PFSK-1 (cell line): ENCODE measurements around the gene LIN7B.

Source experiments
- FOXP2 ChIP-seq: optimal IDR thresholded peaks from 2 replicates; pipeline ENCODE3; 2011; ENCODE audit warnings: borderline replicate concordance, control low read depth, inconsistent platforms; ENCODE audit not compliant: insufficient read depth; ENCODE audit errors: extremely low read length, extremely low read depth
- POLR2AphosphoS5 ChIP-seq: IDR thresholded peaks from 2 replicates; pipeline ENCODE4 v1.6.1; 2012; ENCODE audit warnings: low read depth, mild to moderate bottlenecking, control low read depth, low read length, moderate library complexity
- SIN3A ChIP-seq: IDR thresholded peaks from 2 replicates; pipeline ENCODE4 v1.6.1; 2012; ENCODE audit warnings: mild to moderate bottlenecking, low read length, moderate library complexity, borderline replicate concordance; ENCODE audit not compliant: insufficient read depth
- TAF1 ChIP-seq: IDR thresholded peaks from 2 replicates; pipeline ENCODE4 v1.6.1; 2012; ENCODE audit warnings: low read length, control low read depth, borderline replicate concordance; ENCODE audit not compliant: insufficient read depth
- TF ChIP-seq, protein P1 (sequence below), 2 experiments: IDR thresholded peaks; 2 replicates each; pipeline versions ENCODE4 v1.6.1 to v1.8.0; 2011 to 2012; ENCODE audit warnings: low read depth in 2 of 2, low read length in 2 of 2, control low read depth in 1 of 2, inconsistent platforms in 1 of 2, mild to moderate bottlenecking in 1 of 2, moderate library complexity in 1 of 2; ENCODE audit not compliant: insufficient read depth in 1 of 2

The LIN7B gene

DNA sequence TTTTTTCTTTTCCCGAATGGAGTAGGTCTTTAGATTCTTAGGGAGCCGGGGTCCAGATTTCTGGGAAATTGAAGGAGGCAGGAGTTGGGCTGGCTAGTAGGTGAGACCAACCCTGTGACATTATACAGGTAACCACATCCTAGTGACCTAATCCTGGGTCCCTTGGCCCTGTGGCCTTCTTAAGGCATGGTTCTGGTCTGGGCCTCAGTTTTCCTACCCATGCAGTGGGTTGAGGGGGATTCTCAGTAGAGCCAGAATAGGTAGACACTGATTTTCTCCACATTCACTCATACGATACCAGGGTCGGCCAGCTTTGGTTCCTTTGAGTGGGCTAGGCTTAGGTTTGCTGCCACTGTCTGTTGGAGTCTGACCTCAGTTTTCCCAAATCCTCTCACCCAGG lies 12.4 kb downstream of the LIN7B start:
- no peak for TF ChIP-seq TAF1
- TF ChIP-seq, protein P1, sequence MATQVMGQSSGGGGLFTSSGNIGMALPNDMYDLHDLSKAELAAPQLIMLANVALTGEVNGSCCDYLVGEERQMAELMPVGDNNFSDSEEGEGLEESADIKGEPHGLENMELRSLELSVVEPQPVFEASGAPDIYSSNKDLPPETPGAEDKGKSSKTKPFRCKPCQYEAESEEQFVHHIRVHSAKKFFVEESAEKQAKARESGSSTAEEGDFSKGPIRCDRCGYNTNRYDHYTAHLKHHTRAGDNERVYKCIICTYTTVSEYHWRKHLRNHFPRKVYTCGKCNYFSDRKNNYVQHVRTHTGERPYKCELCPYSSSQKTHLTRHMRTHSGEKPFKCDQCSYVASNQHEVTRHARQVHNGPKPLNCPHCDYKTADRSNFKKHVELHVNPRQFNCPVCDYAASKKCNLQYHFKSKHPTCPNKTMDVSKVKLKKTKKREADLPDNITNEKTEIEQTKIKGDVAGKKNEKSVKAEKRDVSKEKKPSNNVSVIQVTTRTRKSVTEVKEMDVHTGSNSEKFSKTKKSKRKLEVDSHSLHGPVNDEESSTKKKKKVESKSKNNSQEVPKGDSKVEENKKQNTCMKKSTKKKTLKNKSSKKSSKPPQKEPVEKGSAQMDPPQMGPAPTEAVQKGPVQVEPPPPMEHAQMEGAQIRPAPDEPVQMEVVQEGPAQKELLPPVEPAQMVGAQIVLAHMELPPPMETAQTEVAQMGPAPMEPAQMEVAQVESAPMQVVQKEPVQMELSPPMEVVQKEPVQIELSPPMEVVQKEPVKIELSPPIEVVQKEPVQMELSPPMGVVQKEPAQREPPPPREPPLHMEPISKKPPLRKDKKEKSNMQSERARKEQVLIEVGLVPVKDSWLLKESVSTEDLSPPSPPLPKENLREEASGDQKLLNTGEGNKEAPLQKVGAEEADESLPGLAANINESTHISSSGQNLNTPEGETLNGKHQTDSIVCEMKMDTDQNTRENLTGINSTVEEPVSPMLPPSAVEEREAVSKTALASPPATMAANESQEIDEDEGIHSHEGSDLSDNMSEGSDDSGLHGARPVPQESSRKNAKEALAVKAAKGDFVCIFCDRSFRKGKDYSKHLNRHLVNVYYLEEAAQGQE (IDR thresholded peaks at IDR 0.05; ENCODE audit: insufficient read depth in 1 of 2, low read depth in 2 of 2, low read length in 2 of 2): no peak
- no peak for TF ChIP-seq POLR2AphosphoS5
- TF ChIP-seq FOXP2: no peak
- no peak for TF ChIP-seq SIN3A

DNA sequence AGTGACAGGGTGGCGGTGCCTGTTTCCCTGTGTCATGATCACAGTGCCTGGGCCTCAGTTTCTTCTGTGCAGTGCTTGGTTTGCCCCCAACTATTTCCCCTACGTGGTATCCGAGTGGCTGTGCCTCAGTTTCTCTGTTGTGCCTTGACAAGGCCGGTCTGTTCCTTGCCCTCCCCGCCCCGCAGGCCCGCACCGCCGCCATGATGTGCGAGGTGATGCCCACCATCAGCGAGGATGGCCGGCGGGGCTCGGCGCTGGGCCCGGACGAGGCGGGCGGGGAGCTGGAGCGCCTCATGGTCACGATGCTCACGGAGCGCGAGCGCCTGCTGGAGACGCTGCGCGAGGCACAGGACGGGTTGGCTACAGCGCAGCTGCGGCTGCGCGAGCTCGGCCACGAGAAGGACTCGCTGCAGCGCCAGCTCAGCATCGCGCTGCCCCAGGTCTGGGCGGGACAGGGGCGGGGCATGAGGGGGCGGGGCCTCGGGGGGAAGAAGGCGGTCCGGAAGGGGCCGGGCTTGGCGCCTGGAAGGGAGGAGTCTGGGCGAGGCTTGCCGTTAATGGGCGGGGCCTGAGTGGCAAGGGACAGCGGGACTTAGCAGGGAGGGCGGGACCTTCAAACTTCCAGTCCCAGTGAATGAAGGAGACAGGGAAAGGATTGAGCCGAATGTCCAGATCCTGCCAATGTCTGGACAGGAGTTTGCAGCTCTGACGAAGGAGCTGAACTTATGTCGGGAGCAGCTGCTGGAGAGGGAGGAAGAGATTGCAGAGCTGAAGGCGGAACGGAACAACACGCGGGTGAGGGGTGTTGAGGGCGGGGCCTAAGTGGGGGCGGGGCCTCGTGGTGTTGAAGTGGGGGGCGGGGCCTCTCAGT lies 13.7 kb downstream of the LIN7B start:
- TF ChIP-seq POLR2AphosphoS5 (no peak), FOXP2 (peak; percentile 91), SIN3A (0 out of 2 replicates have a peak, but pooled peaks have one; percentile 75)
- TF ChIP-seq, protein P1 (IDR thresholded peaks at IDR 0.05; ENCODE audit: insufficient read depth in 1 of 2, low read depth in 2 of 2, low read length in 2 of 2): peak; percentile 31 to 39; a peak in 1 of 4 replicates

DNA sequence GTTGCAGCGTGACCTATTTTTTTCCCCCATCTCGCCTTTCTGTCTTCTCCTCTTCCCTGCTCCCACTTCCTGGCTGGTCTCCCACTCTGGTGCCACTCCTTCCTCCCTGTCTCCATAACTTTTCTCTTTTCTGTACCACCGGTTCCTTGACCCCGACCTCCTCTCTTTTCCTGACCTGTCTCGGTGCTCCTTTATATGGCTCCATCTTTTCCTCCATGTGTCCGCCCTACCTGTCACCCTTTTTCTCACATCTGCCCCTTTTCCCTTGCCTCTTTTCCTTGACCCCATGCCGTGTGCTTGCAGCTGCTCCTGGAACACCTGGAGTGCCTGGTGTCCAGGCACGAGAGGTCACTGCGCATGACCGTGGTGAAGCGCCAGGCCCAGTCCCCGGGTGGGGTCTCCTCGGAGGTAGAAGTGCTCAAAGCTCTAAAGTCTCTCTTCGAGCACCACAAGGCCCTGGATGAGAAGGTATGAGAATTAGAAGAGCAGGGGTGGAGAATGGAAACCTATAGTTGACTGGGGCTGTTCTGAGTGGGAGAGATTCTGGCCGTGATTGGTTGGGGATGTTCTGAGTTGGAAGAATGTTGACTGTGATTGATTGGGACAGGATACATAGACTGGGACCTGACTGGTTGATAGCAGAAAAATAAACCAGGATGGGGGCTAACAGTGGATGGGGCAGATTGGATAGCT lies 14.5 kb downstream of the LIN7B start:
- TF ChIP-seq, protein P1 (IDR thresholded peaks at IDR 0.05; ENCODE audit: insufficient read depth in 1 of 2, low read depth in 2 of 2, low read length in 2 of 2): no peak
- TF ChIP-seq SIN3A (0 out of 2 replicates have a peak, but pooled peaks have one; percentile 4), TAF1 (peak; percentile 43; the same call in 1 of the 2 replicates), POLR2AphosphoS5 (no peak), FOXP2 (no peak)

DNA sequence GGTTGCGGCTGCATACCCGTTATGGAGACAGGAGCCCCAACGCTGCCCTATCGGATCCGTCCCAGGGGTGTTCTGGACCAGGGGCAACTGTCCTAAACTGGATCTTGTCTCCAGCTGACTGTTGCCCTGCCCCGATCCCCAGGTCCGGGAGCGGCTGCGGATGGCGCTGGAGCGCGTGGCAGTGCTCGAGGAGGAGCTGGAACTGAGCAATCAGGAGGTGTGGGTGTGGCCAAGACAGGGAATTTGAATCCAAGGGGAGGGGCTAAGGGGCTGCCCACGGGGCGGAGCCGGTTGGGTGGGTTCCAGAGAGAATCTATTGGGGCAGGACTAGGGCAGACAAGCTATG lies 15.0 kb downstream of the LIN7B start:
- 0 out of 2 replicates have a peak, but pooled peaks have one; percentile 16 for TF ChIP-seq TAF1
- TF ChIP-seq FOXP2: peak; percentile 33
- TF ChIP-seq, protein P1 (IDR thresholded peaks at IDR 0.05; ENCODE audit: insufficient read depth in 1 of 2, low read depth in 2 of 2, low read length in 2 of 2): 0 out of 4 replicates have a peak, but pooled peaks of 1 of the 2 experiments have one; percentile 27
- TF ChIP-seq POLR2AphosphoS5: no peak; the same call in 1 of the 2 replicates
- no peak for TF ChIP-seq SIN3A
